ENCODE data around the gene TEX36. TPM values are rescaled to one million over a fixed set of nuclear protein-coding genes. Genes with fewer than 3 reads are reported as not detected.

The TEX36 gene
- total and polyA plus RNA-seq, 2 of the 13 experiments (the other 11 are each of a cell fraction or from before 2014, with no cell fraction given) = not detected

DNA sequence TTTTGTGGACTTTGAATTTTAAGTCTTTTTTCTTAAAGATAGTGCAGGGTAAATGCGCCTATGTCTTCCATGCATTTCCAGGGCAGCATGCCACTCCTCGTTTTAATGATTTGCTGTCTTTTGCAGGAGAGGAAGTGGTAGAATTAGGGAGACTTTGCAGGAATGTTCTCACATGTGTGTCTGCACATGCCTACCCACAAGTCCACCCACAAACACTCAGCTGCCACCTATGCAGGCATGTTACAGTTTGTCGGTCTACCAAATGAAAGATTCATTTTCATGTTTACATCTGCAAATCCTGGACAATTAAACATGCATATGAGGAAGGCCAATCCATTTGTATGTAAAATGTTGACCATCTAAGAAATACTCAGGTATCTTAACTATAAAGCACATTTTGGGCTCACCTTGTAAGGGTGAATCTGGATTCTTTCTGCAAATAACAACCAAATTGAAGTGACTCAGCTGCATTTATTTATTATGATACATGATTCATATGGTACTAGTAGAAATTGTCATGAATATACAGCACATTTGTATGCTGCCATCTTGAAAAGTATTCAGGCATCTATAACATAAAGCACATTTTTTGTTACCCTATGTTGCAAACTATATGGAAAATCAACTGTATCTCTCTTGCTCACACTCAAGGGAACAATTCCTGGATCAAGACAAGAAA, 4.7 kb upstream of the TEX36 start:
- POLR2A ChIA-PET = no interaction called here
- ATAC-seq = no peak
- CTCF ChIA-PET (ENCODE audit: low intra/inter-chr PET ratio, low total read pairs) = no interaction called here
- TF ChIP-seq SIX4 (CRISPR knock-in tag; IDR thresholded peaks at IDR 0.05) (no peak), ZNF562 (CRISPR knock-in tag; IDR thresholded peaks at IDR 0.05; ENCODE audit: borderline replicate concordance) (no peak), DMAP1 (CRISPR knock-in tag; IDR thresholded peaks at IDR 0.05) (no peak), ZSCAN30 (CRISPR knock-in tag; IDR thresholded peaks at IDR 0.05) (no peak), ZNF773 (CRISPR knock-in tag; IDR thresholded peaks at IDR 0.05; ENCODE audit: borderline replicate concordance) (no peak), ZNF232 (CRISPR knock-in tag; IDR thresholded peaks at IDR 0.05; ENCODE audit: borderline replicate concordance) (no peak), XRCC5 (optimal IDR thresholded peaks at IDR 0.05; ENCODE audit: low read length) (no peak), SNAPC2 (CRISPR knock-in tag; IDR thresholded peaks at IDR 0.05) (no peak), RBAK (CRISPR knock-in tag; IDR thresholded peaks at IDR 0.05) (no peak), ZNF549 (CRISPR knock-in tag; IDR thresholded peaks at IDR 0.05) (no peak), ZSCAN31 (CRISPR knock-in tag; IDR thresholded peaks at IDR 0.05; ENCODE audit: low read depth) (no peak)
- TF ChIP-seq, protein P1, sequence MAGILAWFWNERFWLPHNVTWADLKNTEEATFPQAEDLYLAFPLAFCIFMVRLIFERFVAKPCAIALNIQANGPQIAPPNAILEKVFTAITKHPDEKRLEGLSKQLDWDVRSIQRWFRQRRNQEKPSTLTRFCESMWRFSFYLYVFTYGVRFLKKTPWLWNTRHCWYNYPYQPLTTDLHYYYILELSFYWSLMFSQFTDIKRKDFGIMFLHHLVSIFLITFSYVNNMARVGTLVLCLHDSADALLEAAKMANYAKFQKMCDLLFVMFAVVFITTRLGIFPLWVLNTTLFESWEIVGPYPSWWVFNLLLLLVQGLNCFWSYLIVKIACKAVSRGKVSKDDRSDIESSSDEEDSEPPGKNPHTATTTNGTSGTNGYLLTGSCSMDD (CRISPR knock-in tag; IDR thresholded peaks at IDR 0.05) = no peak
- TF ChIP-seq, protein P2, sequence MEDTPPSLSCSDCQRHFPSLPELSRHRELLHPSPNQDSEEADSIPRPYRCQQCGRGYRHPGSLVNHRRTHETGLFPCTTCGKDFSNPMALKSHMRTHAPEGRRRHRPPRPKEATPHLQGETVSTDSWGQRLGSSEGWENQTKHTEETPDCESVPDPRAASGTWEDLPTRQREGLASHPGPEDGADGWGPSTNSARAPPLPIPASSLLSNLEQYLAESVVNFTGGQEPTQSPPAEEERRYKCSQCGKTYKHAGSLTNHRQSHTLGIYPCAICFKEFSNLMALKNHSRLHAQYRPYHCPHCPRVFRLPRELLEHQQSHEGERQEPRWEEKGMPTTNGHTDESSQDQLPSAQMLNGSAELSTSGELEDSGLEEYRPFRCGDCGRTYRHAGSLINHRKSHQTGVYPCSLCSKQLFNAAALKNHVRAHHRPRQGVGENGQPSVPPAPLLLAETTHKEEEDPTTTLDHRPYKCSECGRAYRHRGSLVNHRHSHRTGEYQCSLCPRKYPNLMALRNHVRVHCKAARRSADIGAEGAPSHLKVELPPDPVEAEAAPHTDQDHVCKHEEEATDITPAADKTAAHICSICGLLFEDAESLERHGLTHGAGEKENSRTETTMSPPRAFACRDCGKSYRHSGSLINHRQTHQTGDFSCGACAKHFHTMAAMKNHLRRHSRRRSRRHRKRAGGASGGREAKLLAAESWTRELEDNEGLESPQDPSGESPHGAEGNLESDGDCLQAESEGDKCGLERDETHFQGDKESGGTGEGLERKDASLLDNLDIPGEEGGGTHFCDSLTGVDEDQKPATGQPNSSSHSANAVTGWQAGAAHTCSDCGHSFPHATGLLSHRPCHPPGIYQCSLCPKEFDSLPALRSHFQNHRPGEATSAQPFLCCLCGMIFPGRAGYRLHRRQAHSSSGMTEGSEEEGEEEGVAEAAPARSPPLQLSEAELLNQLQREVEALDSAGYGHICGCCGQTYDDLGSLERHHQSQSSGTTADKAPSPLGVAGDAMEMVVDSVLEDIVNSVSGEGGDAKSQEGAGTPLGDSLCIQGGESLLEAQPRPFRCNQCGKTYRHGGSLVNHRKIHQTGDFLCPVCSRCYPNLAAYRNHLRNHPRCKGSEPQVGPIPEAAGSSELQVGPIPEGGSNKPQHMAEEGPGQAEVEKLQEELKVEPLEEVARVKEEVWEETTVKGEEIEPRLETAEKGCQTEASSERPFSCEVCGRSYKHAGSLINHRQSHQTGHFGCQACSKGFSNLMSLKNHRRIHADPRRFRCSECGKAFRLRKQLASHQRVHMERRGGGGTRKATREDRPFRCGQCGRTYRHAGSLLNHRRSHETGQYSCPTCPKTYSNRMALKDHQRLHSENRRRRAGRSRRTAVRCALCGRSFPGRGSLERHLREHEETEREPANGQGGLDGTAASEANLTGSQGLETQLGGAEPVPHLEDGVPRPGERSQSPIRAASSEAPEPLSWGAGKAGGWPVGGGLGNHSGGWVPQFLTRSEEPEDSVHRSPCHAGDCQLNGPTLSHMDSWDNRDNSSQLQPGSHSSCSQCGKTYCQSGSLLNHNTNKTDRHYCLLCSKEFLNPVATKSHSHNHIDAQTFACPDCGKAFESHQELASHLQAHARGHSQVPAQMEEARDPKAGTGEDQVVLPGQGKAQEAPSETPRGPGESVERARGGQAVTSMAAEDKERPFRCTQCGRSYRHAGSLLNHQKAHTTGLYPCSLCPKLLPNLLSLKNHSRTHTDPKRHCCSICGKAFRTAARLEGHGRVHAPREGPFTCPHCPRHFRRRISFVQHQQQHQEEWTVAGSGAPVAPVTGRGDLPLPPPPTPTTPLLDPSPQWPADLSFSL (CRISPR knock-in tag; IDR thresholded peaks at IDR 0.05) = no peak
- TF ChIP-seq, protein P3, sequence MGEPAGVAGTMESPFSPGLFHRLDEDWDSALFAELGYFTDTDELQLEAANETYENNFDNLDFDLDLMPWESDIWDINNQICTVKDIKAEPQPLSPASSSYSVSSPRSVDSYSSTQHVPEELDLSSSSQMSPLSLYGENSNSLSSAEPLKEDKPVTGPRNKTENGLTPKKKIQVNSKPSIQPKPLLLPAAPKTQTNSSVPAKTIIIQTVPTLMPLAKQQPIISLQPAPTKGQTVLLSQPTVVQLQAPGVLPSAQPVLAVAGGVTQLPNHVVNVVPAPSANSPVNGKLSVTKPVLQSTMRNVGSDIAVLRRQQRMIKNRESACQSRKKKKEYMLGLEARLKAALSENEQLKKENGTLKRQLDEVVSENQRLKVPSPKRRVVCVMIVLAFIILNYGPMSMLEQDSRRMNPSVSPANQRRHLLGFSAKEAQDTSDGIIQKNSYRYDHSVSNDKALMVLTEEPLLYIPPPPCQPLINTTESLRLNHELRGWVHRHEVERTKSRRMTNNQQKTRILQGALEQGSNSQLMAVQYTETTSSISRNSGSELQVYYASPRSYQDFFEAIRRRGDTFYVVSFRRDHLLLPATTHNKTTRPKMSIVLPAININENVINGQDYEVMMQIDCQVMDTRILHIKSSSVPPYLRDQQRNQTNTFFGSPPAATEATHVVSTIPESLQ (CRISPR knock-in tag; conservative IDR thresholded peaks at IDR 0.05) = no peak
- TF ChIP-seq, protein P4, sequence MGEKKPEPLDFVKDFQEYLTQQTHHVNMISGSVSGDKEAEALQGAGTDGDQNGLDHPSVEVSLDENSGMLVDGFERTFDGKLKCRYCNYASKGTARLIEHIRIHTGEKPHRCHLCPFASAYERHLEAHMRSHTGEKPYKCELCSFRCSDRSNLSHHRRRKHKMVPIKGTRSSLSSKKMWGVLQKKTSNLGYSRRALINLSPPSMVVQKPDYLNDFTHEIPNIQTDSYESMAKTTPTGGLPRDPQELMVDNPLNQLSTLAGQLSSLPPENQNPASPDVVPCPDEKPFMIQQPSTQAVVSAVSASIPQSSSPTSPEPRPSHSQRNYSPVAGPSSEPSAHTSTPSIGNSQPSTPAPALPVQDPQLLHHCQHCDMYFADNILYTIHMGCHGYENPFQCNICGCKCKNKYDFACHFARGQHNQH (CRISPR knock-in tag; IDR thresholded peaks at IDR 0.05) = no peak

More for the DNA sequence above, 4.7 kb upstream of the TEX36 start:
- intact Hi-C loops (cut with micrococcal nuclease; ENCODE audit: unreplicated experiment) (no loop called here), in situ Hi-C loops (cut with HindIII; ENCODE audit: extremely low pct_ligation_motif_present, low pct_unique_long_range_greater_than_20kb) (no loop called here)
- DNase-seq (ENCODE audit: low spot score) = no peak
- H3K27me3 ChIP-seq (ENCODE audit: control insufficient read depth in 1 of 2, insufficient read depth in 2 of 2, low read length in 2 of 2) = peaks cover 1 to 55% of the 10 kb centered on the region in 2 experiments; a peak in 3 of 5 replicates
- H3K4me3 ChIP-seq (replicated peaks in 1 of 3; ENCODE audit: insufficient read depth in 1 of 3, low read depth in 2 of 3, low read length in 3 of 3) = no peak overlapping the region
- H3K9me3 ChIP-seq (ENCODE audit: low read length) = no peaks in the 10 kb centered on the region
- no peak overlapping the region for H3K27ac ChIP-seq (ENCODE audit: extremely low read length, insufficient read depth, low read length)
- no peaks in the 10 kb centered on the region for H3K36me3 ChIP-seq (replicated peaks in 1 of 2; ENCODE audit: control insufficient read depth in 1 of 2, insufficient read depth in 2 of 2, low read length in 2 of 2)
- no peak overlapping the region for H3K4me2 ChIP-seq (ENCODE audit: low read depth, low read length)
- no peak overlapping the region for H2AFZ ChIP-seq (ENCODE audit: low read length)
- no peaks in the 10 kb centered on the region for H4K20me1 ChIP-seq (ENCODE audit: insufficient read depth, low read length)
- BruUV-seq (replicated peaks) = no TSS peak
- H3K9ac ChIP-seq (ENCODE audit: insufficient read depth, low read depth, low read length) = no peak overlapping the region
- FAIRE-seq = no peak
- 1% methylated on average over 3 of the region's 3 CpGs for WGBS (ENCODE audit: low lambda C conversion rate)
- no peaks in the 10 kb centered on the region for H3K79me2 ChIP-seq (ENCODE audit: insufficient read depth, low read length)
- H3K4me1 ChIP-seq (ENCODE audit: insufficient read depth, low read length) = no peaks in the 10 kb centered on the region

All from HepG2 (cell line).